GM23248 (cell line): Measurements from ENCODE around the gene KREMEN2. TPM values are rescaled to one million over a fixed set of nuclear protein-coding genes. Genes with fewer than 3 reads are reported as not detected.

Source experiments
- DNase-seq: peaks from one replicate; pipeline ENCODE4 v3.0.0-alpha.2; 2015
- H2AFZ ChIP-seq: fragments of 200-600 bp; sonication (generic); 2 replicates; pipeline ENCODE4 v1.6.1; 2016; ENCODE audit warnings: antibody characterized with exemption
- H3F3A ChIP-seq: fragments of 200-600 bp; sonication (generic); 2 replicates; pipeline ENCODE4 v1.6.1; 2016; ENCODE audit warnings: mild to moderate bottlenecking, antibody characterized with exemption, mixed run types; ENCODE audit not compliant: insufficient read depth
- H3K27ac ChIP-seq: fragments of 200-600 bp; sonication (generic); 2 replicates; pipeline ENCODE4 v1.5.1; 2016; ENCODE audit warnings: mild to moderate bottlenecking
- H3K27me3 ChIP-seq: fragments of 200-600 bp; sonication (generic); replicated peaks from 2 replicates; pipeline ENCODE4 v1.6.1; 2016; ENCODE audit warnings: mild to moderate bottlenecking; ENCODE audit not compliant: insufficient read depth
- H3K36me3 ChIP-seq: fragments of 200-600 bp; sonication (generic); 2 replicates; pipeline ENCODE4 v1.6.1; 2016; ENCODE audit warnings: low read depth, mild to moderate bottlenecking
- H3K4me1 ChIP-seq: fragments of 200-600 bp; sonication (generic); 2 replicates; pipeline ENCODE4 v1.6.1; 2016; ENCODE audit warnings: mild to moderate bottlenecking; ENCODE audit not compliant: insufficient read depth
- H3K4me2 ChIP-seq: fragments of 200-600 bp; sonication (generic); one replicate; pipeline ENCODE4 v1.6.1; 2016; ENCODE audit warnings: mild to moderate bottlenecking; ENCODE audit not compliant: unreplicated experiment
- H3K4me3 ChIP-seq: fragments of 200-600 bp; sonication (generic); 2 replicates; pipeline ENCODE4 v1.5.1; 2016; ENCODE audit warnings: mild to moderate bottlenecking
- H3K79me2 ChIP-seq: fragments of 200-600 bp; sonication (generic); 2 replicates; pipeline ENCODE4 v1.6.1; 2016; ENCODE audit warnings: mild to moderate bottlenecking; ENCODE audit not compliant: insufficient read depth
- H3K9ac ChIP-seq: fragments of 200-600 bp; sonication (generic); 2 replicates; pipeline ENCODE4 v1.6.1; 2016; ENCODE audit warnings: mild to moderate bottlenecking
- H3K9me2 ChIP-seq: fragments of 200-600 bp; sonication (generic); 2 replicates; pipeline ENCODE4 v1.6.1; 2016; ENCODE audit warnings: mixed run types, mild to moderate bottlenecking, moderate library complexity; ENCODE audit not compliant: insufficient read depth
- H3K9me3 ChIP-seq: fragments of 200-600 bp; sonication (generic); one replicate; pipeline ENCODE4 v1.6.1; 2017; ENCODE audit warnings: low read depth
- H4K20me1 ChIP-seq: fragments of 200-600 bp; sonication (generic); 2 replicates; pipeline ENCODE4 v1.6.0; 2016; ENCODE audit not compliant: insufficient read depth
- EZH2 ChIP-seq: fragments of 200-600 bp; sonication (generic); IDR thresholded peaks from 2 replicates; pipeline ENCODE4 v1.6.1; 2018; ENCODE audit warnings: antibody characterized with exemption, mild to moderate bottlenecking; ENCODE audit not compliant: insufficient read depth, poor library complexity, severe bottlenecking
- EZH2phosphoT487 ChIP-seq: fragments of 200-600 bp; sonication (generic); IDR thresholded peaks from 2 replicates; pipeline ENCODE4 v1.6.1; 2018; ENCODE audit warnings: antibody characterized with exemption, moderate library complexity, mild to moderate bottlenecking, low read depth; ENCODE audit not compliant: insufficient read depth
- WGBS, 2 experiments: methylation state at CpG; one replicate each; pipeline ENCODE4 v1.1.6; 2015 to 2017; ENCODE audit warnings: low lambda C conversion rate in 2 of 2, low coverage in 1 of 2; ENCODE audit errors: missing lambda C conversion rate in 2 of 2; 5-methylcytosine and 5-hydroxymethylcytosine counted together
- in situ Hi-C: fragments of 300-500 bp; cut with MboI; formaldehyde crosslinking; loops from 2 replicates; pipeline ENCODE4 v1.15.0; 2020
- polyA plus RNA-seq: library from polyadenylated mRNA; unstranded; fragments of >200 nt; fragmentation: Nextera tagmentation; extraction: Ambion mirVana; gene quantifications from 2 replicates; pipeline ENCODE4 v1.2.1, GENCODE V29; 2016
- total RNA-seq: library from RNA; depleted of rRNA; stranded (reverse); fragments of >200 nt; shearing (Covaris generic); gene quantifications from 2 replicates; pipeline ENCODE4 v1.2.3, GENCODE V29; 2014

Gene KREMEN2
- total and polyA plus RNA-seq, 2 experiments from 2014 or later: not detected

DNA sequence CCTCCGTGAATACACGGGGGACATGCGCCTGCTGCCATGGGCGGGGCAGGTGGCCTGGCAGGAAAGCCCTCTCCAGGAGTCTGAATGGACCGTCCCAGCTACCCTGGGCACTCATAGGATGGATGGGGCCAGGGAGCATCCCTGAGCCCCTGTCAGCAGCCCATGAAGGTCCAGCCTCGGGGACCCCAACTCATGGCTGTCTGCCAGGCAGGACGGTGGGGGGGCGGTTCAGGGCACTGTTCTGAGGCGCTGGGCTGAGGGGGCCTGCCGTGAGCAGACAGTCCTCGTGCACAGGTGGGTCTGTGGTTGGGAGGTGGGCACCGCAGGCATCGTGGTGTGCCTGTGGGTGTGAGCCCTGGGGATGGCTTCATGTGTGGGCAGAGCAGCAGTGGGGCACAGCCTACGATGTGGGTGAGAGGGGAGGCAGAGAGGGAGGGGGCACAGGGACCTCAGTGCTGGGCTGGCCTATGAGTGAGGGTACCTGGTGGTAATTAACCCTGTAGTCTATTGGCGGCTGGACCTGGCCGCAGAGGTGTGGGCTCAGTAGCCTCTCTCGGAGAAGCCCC is 22.6 kb downstream of the KREMEN2 start:
- Histone ChIP-seq H3K4me3 (no peak overlapping the region), H3K79me2 (no peaks in the 10 kb centered on the region)
- in situ Hi-C loops: no loop called here

DNA sequence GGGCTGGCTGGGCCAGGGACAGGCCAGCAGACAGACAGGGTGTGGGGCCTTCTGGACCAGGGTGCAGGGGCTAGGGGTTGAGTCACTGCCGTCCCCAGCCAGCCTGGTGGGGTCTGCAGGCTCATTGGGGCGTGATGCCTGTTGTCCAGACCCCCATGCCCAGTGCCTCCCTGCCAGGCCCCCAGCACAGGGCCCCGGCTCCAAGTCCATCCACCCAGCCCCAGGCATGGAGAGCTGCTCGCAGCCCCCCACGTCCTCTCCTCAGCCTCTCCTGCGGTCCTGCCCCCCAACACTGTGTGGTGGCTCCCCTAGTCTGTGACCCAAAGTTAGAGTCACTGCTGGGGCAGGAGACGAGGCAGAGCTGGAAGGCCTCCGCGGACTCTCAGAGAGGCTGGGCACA is 23.2 kb downstream of the KREMEN2 start:
- no peaks in the 10 kb centered on the region; the same call in 1 of the 2 replicates for H3K27me3 ChIP-seq
- in situ Hi-C loops: no loop called here
- H3F3A ChIP-seq: no peaks in the 10 kb centered on the region
- no peak overlapping the region for H3K27ac ChIP-seq
- WGBS, 2 experiments: 65 to 73% methylated on average over 8 of the region's 9 CpGs
- no peaks in the 10 kb centered on the region for H4K20me1 ChIP-seq
- DNase-seq: no peak
- H3K4me3 ChIP-seq: no peak overlapping the region
- no peak overlapping the region for H3K4me2 ChIP-seq
- no peaks in the 10 kb centered on the region for H3K9me3 ChIP-seq
- H3K36me3 ChIP-seq: no peaks in the 10 kb centered on the region
- H3K9ac ChIP-seq: no peak overlapping the region
- no peak overlapping the region for H2AFZ ChIP-seq
- TF ChIP-seq EZH2: no peak
- TF ChIP-seq EZH2phosphoT487: no peak
- no peaks in the 10 kb centered on the region for H3K79me2 ChIP-seq
- H3K4me1 ChIP-seq: no peaks in the 10 kb centered on the region
- no peaks in the 10 kb centered on the region for H3K9me2 ChIP-seq

More for the DNA sequence above, 22.6 kb downstream of the KREMEN2 start:
- H3K9me3 ChIP-seq: no peaks in the 10 kb centered on the region
- H3K9me2 ChIP-seq: no peaks in the 10 kb centered on the region
- 67 to 70% methylated on average over 17 of the region's 17 CpGs for WGBS, 2 experiments
- no peak overlapping the region for H3K27ac ChIP-seq
- TF ChIP-seq EZH2 (no peak), EZH2phosphoT487 (no peak)
- H3F3A ChIP-seq: no peaks in the 10 kb centered on the region
- H4K20me1 ChIP-seq: no peaks in the 10 kb centered on the region
- no peak overlapping the region for H3K9ac ChIP-seq
- H3K4me1 ChIP-seq: no peaks in the 10 kb centered on the region
- H2AFZ ChIP-seq: no peak overlapping the region
- H3K36me3 ChIP-seq: no peaks in the 10 kb centered on the region
- DNase-seq: no peak
- no peak overlapping the region for H3K4me2 ChIP-seq
- H3K27me3 ChIP-seq: no peaks in the 10 kb centered on the region; the same call in 1 of the 2 replicates

DNA sequence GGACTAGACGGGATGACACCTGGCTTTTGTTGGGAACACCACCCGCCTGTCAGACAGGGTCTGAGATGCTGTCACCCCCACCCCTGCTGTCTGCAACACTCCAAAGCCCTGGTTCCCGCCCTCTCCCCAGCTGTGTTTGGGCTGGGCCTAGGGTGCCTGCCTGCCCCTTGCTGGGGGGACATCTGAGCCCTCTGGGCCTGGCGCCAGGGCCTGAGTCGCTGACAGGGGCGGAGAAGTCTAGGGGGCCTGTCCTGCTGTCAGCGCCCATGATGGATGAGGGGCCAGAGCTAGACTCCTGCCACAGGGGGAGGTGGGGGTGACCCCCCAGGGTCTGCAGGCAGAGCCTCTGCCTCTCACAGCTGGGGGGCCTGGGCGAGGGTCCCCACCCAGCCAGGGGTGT is 23.8 kb downstream of the KREMEN2 start:
- Histone ChIP-seq H3K79me2 (no peaks in the 10 kb centered on the region), H3K4me3 (no peak overlapping the region), H3K4me1 (no peaks in the 10 kb centered on the region), H3F3A (no peaks in the 10 kb centered on the region), H3K36me3 (no peaks in the 10 kb centered on the region), H3K9me2 (no peaks in the 10 kb centered on the region), H3K27ac (no peak overlapping the region), H3K9me3 (no peaks in the 10 kb centered on the region), H3K4me2 (no peak overlapping the region), H4K20me1 (no peaks in the 10 kb centered on the region), H3K9ac (no peak overlapping the region), H3K27me3 (no peaks in the 10 kb centered on the region; the same call in 1 of the 2 replicates), H2AFZ (no peak overlapping the region)
- WGBS, 2 experiments: 30 to 46% methylated on average over 5 to 8 of the region's 8 CpGs
- TF ChIP-seq EZH2phosphoT487 (no peak), EZH2 (no peak)
- DNase-seq: no peak
- in situ Hi-C loops: no loop called here

DNA sequence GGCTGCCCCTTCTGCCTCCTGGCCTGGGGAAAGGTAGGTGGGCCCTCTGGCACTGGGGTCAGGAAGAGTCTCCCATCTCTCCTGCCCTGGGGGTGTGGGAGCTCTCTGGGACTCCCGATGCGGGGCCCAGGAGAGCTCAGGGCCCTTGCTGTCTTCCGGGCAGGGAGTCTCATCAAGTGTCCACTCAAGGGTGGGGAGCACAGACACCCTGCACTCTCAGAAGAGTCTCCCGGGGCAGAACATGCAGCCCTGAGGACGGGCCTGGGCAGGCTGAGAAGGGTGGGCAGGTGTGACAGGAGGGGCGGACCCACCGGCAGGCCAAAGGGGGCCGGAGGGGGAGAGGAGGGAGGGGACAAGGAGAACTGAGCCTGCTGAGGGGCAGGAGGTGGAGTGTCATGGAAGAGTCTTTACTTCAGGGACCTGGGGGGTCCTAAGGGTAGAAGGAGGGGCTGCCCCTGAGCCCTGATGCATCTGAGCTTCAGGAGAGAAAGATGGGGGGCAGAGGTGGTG is 24.6 kb downstream of the KREMEN2 start:
- Histone ChIP-seq H2AFZ (no peak overlapping the region), H3F3A (no peaks in the 10 kb centered on the region), H3K27me3 (no peaks in the 10 kb centered on the region; the same call in 1 of the 2 replicates), H3K9ac (no peak overlapping the region), H3K4me1 (no peaks in the 10 kb centered on the region), H3K9me2 (no peaks in the 10 kb centered on the region), H3K4me3 (no peak overlapping the region), H3K27ac (no peak overlapping the region), H3K4me2 (no peak overlapping the region), H4K20me1 (no peaks in the 10 kb centered on the region), H3K79me2 (no peaks in the 10 kb centered on the region), H3K36me3 (no peaks in the 10 kb centered on the region), H3K9me3 (no peaks in the 10 kb centered on the region)
- in situ Hi-C loops: no loop called here
- DNase-seq: no peak
- TF ChIP-seq EZH2 (no peak), EZH2phosphoT487 (no peak)
- 49 to 54% methylated on average over 7 to 8 of the region's 8 CpGs for WGBS, 2 experiments
